Panc1 (cell line): ENCODE results near the gene GJB1.
"Not testable (repeated sequence)": the region's sequence is repeated elsewhere in the genome, so short reads cannot be mapped to it uniquely, and the experiment has no call there.

ENCODE experiments used
- CTCF ChIP-seq: fragments of 450-650 bp; IDR thresholded peaks from 2 replicates; pipeline ENCODE4 v1.5.1; 2017; ENCODE audit warnings: mild to moderate bottlenecking
- POLR2AphosphoS5 ChIP-seq: IDR thresholded peaks from 2 replicates; pipeline ENCODE4 v1.6.1; 2012; ENCODE audit warnings: mild to moderate bottlenecking, low read depth, low read length, moderate library complexity

GRCh38 chrX:71268624-71269023 is 45.6 kb downstream of the GJB1 start:
- not testable (repeated sequence) for TF ChIP-seq CTCF, POLR2AphosphoS5
